ENCODE measurements around the gene IFT52.
"Not testable (repeated sequence)": the region's sequence is repeated elsewhere in the genome, so short reads cannot be mapped to it uniquely, and the experiment has no call there.

IFT52 gene

DNA sequence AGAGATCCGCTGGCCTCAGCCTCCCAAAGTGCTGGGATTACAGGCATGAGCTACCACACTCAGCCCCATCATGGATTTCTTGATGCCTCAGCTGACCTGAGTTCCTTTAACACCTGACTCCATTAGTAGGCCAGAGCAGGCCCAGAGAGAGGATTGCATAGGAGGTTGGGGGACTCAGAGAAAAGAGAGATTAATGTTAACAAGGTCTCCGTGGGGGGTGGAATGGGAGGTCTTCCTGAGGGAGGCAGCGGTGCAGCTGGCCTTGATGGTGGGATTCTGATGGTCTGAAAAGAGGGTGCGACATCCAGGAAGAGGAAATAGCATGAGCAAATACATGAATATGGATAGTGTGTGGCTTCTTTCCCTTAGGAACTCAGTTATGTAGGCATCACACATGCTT is 22.0 kb upstream of the IFT52 start:
- DNase-seq, result no peak

- no peak for DNase-seq
Observed at GRCh38 chr20:43569282-43569681, 21.5 kb upstream of the IFT52 start.

GRCh38 chr20:43570496-43570895 is 20.2 kb upstream of the IFT52 start:
- DNase-seq, result no peak

GRCh38 chr20:43571310-43571709 is 19.4 kb upstream of the IFT52 start:
- DNase-seq, result no peak

DNA sequence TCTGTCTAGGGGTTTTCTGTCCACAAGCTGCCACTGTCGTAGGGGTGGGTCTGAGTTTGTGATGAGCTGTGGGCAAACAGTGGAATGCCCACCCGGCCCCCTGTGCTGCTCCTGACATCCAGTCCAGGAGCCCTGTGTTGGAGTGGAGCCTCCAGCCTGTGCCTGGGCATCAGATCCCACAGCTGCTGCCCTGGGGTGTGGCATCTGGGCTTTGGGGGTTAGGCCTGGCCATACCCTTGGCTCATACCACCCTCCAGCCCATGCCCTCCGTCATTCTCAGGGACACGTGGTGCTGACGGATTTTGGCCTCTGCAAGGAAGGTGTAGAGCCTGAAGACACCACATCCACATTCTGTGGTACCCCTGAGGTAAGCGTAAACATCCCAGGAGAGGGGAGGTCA is 19.0 kb upstream of the IFT52 start:
- DNase-seq, result no peak

- no peak for DNase-seq
Observed at GRCh38 chr20:43572891-43573290, 17.8 kb upstream of the IFT52 start.

DNA sequence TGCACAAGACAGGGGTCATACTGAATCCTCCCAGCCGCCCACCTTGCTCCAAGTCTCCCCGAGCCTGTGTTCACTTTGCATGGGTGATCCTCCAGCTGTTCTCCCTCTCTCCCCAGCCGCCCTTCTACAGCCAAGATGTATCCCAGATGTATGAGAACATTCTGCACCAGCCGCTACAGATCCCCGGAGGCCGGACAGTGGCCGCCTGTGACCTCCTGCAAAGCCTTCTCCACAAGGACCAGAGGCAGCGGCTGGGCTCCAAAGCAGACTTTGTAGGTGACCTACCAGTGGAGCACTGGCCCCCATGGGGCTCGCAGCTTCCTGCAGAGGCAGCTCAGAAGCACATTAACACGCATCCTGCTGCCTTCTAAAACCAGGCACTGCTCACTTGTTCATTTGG is 14.6 kb upstream of the IFT52 start:
- DNase-seq, result no peak

- no peak for DNase-seq
Observed at GRCh38 chr20:43579861-43580793, 10.6 kb upstream of the IFT52 start.

- no peak for DNase-seq
Observed at GRCh38 chr20:43583133-43583864, 7.4 kb upstream of the IFT52 start.

GRCh38 chr20:43583982-43584432 is 6.7 kb upstream of the IFT52 start:
- no peak for DNase-seq

GRCh38 chr20:43584448-43585136 is 6.1 kb upstream of the IFT52 start:
- DNase-seq, result no peak

DNA sequence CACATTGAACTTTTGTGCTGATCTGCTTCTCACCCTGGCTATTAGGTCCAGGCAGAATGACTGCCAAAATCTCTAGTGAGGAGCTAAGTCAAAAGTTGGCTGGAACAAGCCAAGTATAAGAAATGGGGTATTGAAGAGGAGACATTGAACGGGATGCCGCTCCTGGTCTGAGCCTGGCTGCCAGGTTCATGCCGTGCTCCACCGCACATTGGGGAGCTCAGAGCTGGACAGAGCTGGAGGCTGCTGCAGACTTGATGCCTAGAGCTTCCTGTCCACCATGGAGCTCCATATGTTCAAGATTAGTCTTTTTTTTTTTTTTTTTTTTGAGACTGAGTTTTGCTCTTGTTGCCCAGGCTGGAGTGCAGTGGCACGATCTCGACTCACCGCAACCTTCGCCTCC is 4.1 kb upstream of the IFT52 start:
- no peak for DNase-seq

DNA sequence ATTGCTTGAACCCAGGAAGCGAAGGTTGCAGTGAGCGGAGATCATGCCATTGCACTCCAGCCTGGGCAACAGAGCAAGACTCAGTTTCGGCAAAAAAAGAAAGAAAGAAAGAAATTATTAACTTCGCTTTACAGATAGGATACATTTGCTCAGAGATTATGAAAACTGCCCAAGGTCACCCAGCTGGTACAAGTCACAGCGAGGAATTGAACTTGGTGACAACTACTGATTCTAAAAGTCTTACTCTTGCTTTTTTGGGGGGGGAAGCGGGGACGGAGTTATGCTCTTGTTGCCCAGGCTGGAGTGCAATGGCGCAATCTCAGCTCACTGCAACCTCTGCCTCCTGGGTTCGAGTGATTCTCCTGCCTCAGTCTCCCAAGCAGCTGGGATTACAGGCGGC is 2.2 kb upstream of the IFT52 start:
- not testable (repeated sequence) for DNase-seq

DNA sequence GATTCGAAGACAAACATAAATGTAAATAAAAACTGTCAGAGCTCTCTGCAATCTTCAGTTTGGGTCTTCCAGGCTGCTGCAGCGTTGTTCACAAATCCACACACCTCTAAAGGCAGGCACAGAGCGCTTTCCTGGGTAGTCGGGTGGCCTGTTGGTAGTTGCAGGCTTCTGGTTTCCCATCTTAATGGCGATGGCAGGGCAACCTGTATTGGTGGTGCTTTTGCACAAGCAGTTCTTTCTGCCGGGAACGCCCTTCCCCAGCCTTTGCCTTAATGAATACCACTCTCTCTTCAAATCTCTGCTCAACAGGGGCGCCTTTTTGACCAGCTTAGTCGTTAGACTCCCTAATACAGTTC is 723 bp upstream of the IFT52 start:
- DNase-seq, result no peak

- DNase-seq, result not testable (repeated sequence)
Observed at GRCh38 chr20:43601960-43602359, 11.2 kb downstream of the IFT52 start.

DNA sequence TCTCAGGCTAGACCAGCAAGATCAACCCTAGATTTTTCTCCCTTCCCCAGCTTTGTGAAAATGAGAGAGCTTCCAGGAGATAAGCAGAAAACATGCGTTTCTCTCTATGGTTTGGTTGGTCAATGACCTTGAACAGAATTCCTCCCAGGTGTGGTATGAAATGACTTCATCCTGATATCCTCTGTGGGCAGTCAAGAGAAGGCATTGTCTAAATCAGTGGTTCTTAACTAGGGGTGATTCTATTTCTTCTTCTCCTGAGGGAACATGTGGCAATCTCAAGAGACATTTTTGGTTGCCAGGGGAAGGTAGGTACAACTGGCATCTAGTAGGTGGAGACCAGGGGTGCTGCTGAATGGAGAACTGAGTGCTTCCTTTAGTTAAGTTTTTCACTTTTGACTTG is 12.4 kb downstream of the IFT52 start:
- no peak for DNase-seq

DNA sequence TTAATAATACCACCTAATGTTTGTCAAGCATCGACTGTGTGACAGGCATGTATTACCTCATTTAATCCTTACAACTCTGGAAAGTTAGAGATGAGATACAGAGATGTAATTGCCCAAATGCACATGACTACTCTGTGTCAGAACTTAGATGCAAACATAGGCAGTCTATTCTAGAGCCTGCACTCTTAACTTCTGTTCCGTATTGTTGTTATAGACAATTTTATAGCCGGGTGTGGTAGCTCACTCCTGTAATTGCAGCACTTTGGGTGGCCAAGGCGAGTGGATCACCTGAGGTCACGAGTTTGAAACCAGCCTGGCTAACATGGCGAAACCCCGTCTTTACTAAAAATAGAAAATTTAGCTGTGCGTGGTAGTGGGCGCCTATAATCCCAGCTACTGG is 15.0 kb downstream of the IFT52 start:
- no peak for DNase-seq

DNA sequence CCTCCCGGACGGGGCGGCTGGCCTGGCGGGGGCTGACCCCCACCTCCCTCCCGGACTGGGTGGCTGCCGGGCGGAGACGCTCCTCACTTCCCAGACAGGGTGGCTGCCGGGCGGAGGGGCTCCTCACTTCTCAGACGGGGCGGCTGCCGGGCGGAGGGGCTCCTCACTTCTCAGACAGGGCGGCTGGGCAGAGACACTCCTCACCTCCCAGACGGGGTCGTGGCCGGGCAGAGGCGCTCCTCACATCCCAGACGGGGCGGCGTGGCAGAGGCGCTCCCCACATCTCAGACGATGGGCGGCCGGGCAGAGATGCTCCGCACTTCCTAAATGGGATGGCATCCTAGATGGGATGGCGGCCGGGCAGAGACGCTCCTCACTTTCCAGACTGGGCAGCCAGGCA is 16.5 kb downstream of the IFT52 start:
- DNase-seq, result not testable (repeated sequence)

- DNase-seq, result no peak
Observed at GRCh38 chr20:43631598-43631997, 40.9 kb downstream of the IFT52 start.

DNA sequence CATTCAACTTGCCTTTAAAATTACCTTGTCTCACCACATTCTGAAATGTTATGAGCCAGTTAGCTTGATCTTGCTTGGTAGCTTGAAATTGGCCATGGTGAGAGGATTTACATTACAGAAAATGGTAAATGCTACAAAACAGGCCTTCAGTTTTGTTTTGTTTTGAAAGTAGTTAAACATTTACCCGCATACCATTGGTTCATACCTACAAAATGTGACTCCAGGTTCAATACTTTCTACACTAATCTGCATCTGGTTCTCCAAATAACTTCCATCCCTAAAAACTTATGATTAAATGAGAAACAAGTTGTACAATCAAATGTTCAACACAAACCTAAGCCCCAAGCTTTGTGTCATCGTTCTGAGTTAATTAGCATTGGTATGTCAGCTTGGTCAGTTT is 45.7 kb downstream of the IFT52 start:
- no peak for DNase-seq

- no peak for DNase-seq
Observed at GRCh38 chr20:43642548-43642947, 51.8 kb downstream of the IFT52 start.

DNA sequence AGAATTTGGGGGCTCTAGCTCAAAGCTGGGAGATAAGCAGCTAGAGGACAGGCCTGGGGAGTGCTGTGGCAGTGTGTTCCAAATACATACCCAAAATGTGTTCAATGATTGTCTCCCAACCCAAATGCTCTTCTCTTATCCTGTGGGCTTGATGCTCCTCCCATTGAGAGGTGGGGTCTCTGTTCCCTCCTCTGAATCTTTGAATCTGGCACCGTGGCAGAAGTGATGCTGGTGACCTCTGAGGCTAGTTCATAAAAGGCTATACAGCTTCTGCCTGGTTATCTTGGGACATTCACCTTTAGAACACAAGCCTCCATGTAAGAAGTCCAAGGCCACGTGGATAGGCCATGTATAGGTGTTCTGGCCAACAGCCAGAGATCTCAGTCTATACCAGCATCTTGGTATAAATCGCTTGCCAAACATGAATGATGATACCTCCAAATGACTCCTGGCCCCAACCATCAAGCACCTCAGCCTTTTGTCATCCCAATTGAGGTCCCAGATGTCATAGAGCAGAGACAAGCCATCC is 60.3 kb downstream of the IFT52 start:
- no peak for DNase-seq

- not testable (repeated sequence) for DNase-seq
Observed at GRCh38 chr20:43651650-43652184, 61.0 kb downstream of the IFT52 start.

Data from activated naive CD4-positive, alpha-beta T cell treated with Interleukin-2 at 50 U/mL for 16 hours (primary cell).